ENCODE measurements around the gene ENSA.
"Not testable (repeated sequence)": the region's sequence is repeated elsewhere in the genome, so short reads cannot be mapped to it uniquely, and the experiment has no call there.

ENSA gene

DNA sequence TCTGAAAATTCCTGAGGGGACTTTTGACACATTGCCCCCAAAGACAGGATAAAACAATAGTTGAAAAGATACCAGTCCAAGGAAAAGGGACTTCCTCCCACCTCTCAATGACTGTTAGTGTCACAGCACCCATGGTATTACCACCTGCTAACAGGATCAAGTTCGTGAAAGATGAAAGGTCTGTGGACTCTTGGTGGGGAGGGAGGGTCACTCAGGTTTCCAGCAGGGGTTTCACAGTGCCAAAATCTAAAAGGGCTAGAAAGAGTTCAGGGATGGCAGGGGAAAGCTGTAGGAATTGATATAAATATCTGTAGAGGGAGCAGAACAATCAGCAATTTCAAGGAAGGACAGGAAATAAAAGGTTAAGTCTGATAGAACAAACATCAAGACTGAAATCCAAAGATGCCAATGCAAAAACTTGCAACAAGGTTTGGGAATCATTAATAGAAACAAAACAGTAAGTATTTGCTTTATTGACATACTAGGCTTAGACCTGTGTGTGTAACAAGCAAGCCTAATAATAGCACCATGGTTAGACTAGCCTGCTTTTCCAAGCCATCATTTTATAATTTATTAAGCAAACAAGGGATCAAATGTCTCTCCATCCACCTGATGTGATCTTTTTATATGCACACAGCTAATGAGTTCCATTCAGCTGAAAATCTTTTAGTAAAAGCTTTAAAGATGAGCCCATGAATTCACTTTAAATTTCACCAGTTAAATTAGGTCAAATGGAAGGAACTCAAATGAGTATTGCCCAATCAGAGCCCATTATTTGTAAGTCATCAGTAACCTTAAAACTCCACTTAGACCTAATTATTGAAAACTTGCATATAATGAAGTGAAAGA lies 53.7 kb downstream of the ENSA start:
- CTCF ChIA-PET = interaction anchor here (1.5 kb wide), 1 partner anchor 15 kb away, joined by 6 read pairs; no protein-coding TSS in a partner anchor
- POLR2A ChIA-PET = interaction anchor here (6.0 to 7.7 kb wide), 2 partner anchors 13 to 54 kb away, joined by 57 to 260 read pairs; partner anchors contain the start of gene ENSA

DNA sequence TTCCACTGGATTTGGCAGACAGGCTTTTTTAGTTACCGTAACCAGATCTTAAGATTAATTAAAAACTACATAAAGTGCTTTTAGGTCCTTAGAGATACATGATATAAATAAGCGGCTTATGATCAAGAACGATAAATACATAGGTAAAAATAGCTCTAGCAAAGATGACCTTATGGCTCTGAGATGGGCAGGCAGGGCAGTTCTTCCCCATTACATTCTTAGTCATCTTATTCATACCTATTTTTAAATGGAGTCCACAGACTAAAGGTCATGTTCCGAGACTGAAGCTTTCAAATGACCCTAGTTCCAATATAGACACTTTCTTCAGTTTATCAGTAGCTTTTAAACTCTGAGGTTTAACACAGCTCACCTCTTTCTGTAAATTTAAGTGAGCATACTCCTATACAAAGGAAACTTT lies 54.3 kb downstream of the ENSA start:
- TF ChIP-seq SP1 (IDR thresholded peaks at IDR 0.05) (no peak), FOXK2 (IDR thresholded peaks at IDR 0.05) (no peak)
- CTCF ChIA-PET = interaction anchor here (1.5 kb wide), 1 partner anchor 14 kb away, joined by 6 read pairs; no protein-coding TSS in a partner anchor

More for the DNA sequence above, 53.7 kb downstream of the ENSA start:
- TF ChIP-seq, protein P1, sequence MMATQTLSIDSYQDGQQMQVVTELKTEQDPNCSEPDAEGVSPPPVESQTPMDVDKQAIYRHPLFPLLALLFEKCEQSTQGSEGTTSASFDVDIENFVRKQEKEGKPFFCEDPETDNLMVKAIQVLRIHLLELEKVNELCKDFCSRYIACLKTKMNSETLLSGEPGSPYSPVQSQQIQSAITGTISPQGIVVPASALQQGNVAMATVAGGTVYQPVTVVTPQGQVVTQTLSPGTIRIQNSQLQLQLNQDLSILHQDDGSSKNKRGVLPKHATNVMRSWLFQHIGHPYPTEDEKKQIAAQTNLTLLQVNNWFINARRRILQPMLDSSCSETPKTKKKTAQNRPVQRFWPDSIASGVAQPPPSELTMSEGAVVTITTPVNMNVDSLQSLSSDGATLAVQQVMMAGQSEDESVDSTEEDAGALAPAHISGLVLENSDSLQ (IDR thresholded peaks at IDR 0.05) = no peak
- TF ChIP-seq ARNT (IDR thresholded peaks at IDR 0.05) (no peak), ZNF384 (IDR thresholded peaks at IDR 0.05) (no peak), NFRKB (IDR thresholded peaks at IDR 0.05) (no peak), HDGF (IDR thresholded peaks at IDR 0.05; ENCODE audit: borderline replicate concordance) (no peak), SUZ12 (IDR thresholded peaks at IDR 0.05) (no peak), SP1 (IDR thresholded peaks at IDR 0.05) (no peak), L3MBTL2 (conservative IDR thresholded peaks at IDR 0.05) (no peak), BHLHE40 (IDR thresholded peaks at IDR 0.05; ENCODE audit: borderline replicate concordance) (no peak), TARDBP (IDR thresholded peaks at IDR 0.05) (no peak), CTBP1 (IDR thresholded peaks at IDR 0.05; ENCODE audit: borderline replicate concordance) (no peak), FOXK2 (IDR thresholded peaks at IDR 0.05) (no peak), FOXM1 (IDR thresholded peaks at IDR 0.05; ENCODE audit: borderline replicate concordance) (no peak), LEF1 (IDR thresholded peaks at IDR 0.05; ENCODE audit: borderline replicate concordance) (no peak), ELF4 (IDR thresholded peaks at IDR 0.05) (no peak), FOXA1 (IDR thresholded peaks at IDR 0.05) (no peak)
- no peak for DNase-seq (ENCODE audit: extremely low spot score)

DNA sequence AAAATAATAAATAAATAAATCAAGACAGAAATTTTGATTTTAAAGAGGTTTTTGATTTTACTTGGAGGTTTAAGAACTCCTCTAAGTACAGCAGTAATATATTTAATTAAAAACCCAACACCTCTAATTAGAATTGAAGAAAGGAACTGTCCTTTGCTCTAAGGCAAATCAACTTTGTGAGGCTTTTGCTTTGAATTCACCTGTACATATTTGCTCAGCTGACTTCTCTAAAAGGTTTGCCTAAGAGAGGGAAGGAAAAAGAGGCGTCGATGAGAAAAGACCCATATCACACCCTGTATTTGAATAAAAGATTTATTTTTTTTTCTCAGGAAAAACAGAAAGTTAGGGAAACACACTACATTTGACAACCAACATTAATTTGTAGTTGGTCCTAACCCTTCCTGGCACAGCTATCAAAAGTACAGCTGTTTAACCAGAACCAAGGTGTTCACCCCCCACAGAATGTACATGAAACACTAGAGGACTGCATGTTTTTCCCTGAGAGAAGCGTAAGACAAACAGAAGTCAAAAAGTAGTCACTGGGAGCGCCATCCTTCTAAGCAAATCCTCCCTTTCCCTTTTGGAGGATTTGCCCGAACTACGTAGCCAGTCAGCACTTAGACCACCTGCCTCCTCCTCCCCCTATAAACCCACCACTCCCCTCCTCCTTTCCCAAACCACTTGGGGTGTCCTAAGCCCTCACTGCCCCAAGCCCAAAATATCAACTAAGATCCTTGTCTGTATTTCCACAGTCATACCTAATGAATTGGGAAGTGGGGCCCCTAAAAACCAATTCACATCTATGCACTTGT lies 54.9 kb downstream of the ENSA start:
- DNase-seq (ENCODE audit: extremely low spot score) = no peak
- ChIA-PET CTCF (interaction anchor here (1.5 kb wide), 1 partner anchor 14 kb away, joined by 6 read pairs; no protein-coding TSS in a partner anchor), POLR2A (interaction anchor here (6.0 to 7.7 kb wide), 2 partner anchors 11 to 55 kb away, joined by 57 to 260 read pairs; partner anchors contain the start of gene ENSA)
- TF ChIP-seq SP1 (IDR thresholded peaks at IDR 0.05) = no peak
- TF ChIP-seq TARDBP (IDR thresholded peaks at IDR 0.05) = no peak
- no peak for TF ChIP-seq HDGF (IDR thresholded peaks at IDR 0.05; ENCODE audit: borderline replicate concordance)
- TF ChIP-seq FOXK2 (IDR thresholded peaks at IDR 0.05) = no peak
- TF ChIP-seq L3MBTL2 (conservative IDR thresholded peaks at IDR 0.05) = no peak
- TF ChIP-seq SUZ12 (IDR thresholded peaks at IDR 0.05) = no peak
- no peak for TF ChIP-seq NFRKB (IDR thresholded peaks at IDR 0.05)
- TF ChIP-seq FOXM1 (IDR thresholded peaks at IDR 0.05; ENCODE audit: borderline replicate concordance) = no peak

More for the DNA sequence above, 54.3 kb downstream of the ENSA start:
- POLR2A ChIA-PET = interaction anchor here (6.0 to 7.7 kb wide), 2 partner anchors 12 to 54 kb away, joined by 57 to 260 read pairs; partner anchors contain the start of gene ENSA
- DNase-seq (ENCODE audit: extremely low spot score) = no peak

- DNase-seq (ENCODE audit: extremely low spot score); CTCF ChIA-PET: not testable (repeated sequence)
- 0 out of 2 replicates have a peak, but pooled peaks have one; percentile 2 for TF ChIP-seq ELF4 (IDR thresholded peaks at IDR 0.05)
- POLR2A ChIA-PET = interaction anchor here (7.7 kb wide), 1 partner anchor 11 kb away, joined by 260 read pairs; no protein-coding TSS in a partner anchor
Observed at GRCh38 chr1:150573648-150574071, 55.8 kb downstream of the ENSA start.

GRCh38 chr1:150572918-150573647 lies 56.3 kb downstream of the ENSA start:
- DNase-seq (ENCODE audit: extremely low spot score) = no peak
- no peak for TF ChIP-seq NFRKB (IDR thresholded peaks at IDR 0.05)
- no peak for TF ChIP-seq L3MBTL2 (conservative IDR thresholded peaks at IDR 0.05)
- TF ChIP-seq TARDBP (IDR thresholded peaks at IDR 0.05) = no peak
- no peak for TF ChIP-seq ZNF384 (IDR thresholded peaks at IDR 0.05)
- no peak for TF ChIP-seq FOXA1 (IDR thresholded peaks at IDR 0.05)
- no peak for TF ChIP-seq HDGF (IDR thresholded peaks at IDR 0.05; ENCODE audit: borderline replicate concordance)
- no peak for TF ChIP-seq ELF4 (IDR thresholded peaks at IDR 0.05)
- TF ChIP-seq, protein P1 (IDR thresholded peaks at IDR 0.05) = no peak
- TF ChIP-seq CTBP1 (IDR thresholded peaks at IDR 0.05; ENCODE audit: borderline replicate concordance) = no peak
- CTCF ChIA-PET = no interaction called here
- POLR2A ChIA-PET = interaction anchor here (0.6 to 1.1 kb wide), 2 partner anchors 10 to 41 kb away, joined by 3 to 5 read pairs; no protein-coding TSS in a partner anchor

Data from HEK293T (cell line).